Measurements from ENCODE around the gene COL23A1. TPM values are rescaled to one million over a fixed set of nuclear protein-coding genes. Genes with fewer than 3 reads are reported as not detected.
"Not testable (repeated sequence)": the region's sequence is repeated elsewhere in the genome, so short reads cannot be mapped to it uniquely, and the experiment has no call there.

COL23A1 gene
- total and polyA plus RNA-seq, 2 donors (not counting 1 experiment from before 2014, with no cell fraction given) = not detected

GRCh38 chr5:178230879-178231538, 359.2 kb downstream of the COL23A1 start:
- DNase-seq (ENCODE audit: low read depth in 2 of 2) = peak; percentile 47 to 48
- Histone ChIP-seq H3K79me2 (ENCODE audit: control insufficient read depth, insufficient read depth, low read length) (peaks cover 18% of the 10 kb centered on the region), H3K9ac (ENCODE audit: insufficient read depth, low read length) (no peak overlapping the region), H3K36me3 (ENCODE audit: control insufficient read depth, insufficient read depth, low read length) (peaks cover 19% of the 10 kb centered on the region), H3K4me1 (ENCODE audit: control insufficient read depth, extremely low read depth, insufficient read depth, low read length) (peaks cover 6% of the 10 kb centered on the region), H4K20me1 (ENCODE audit: control insufficient read depth, extremely low read depth, insufficient read depth, low read length) (no peaks in the 10 kb centered on the region), H3K9me3 (ENCODE audit: control insufficient read depth, insufficient read depth, low read depth, low read length) (no peaks in the 10 kb centered on the region), H3K27me3 (ENCODE audit: control insufficient read depth, insufficient read depth, low read length) (no peaks in the 10 kb centered on the region), H3K27ac (ENCODE audit: insufficient read depth, low read length) (peak overlapping the region; percentile 77), H3K4me3 (replicated peaks in 1 of 4; ENCODE audit: control extremely low read depth in 1 of 4, insufficient read depth in 1 of 4, low read depth in 3 of 4, low read length in 4 of 4) (peak overlapping the region; percentile 61 to 87 (median 70)), H3K4me2 (ENCODE audit: extremely low read depth, insufficient read depth, low read length) (peak overlapping the region; percentile 97), H2AFZ (ENCODE audit: low read length) (no peak overlapping the region)
- no peak for TF ChIP-seq EZH2 (IDR thresholded peaks at IDR 0.05; ENCODE audit: low read length, missing control alignments)
- TF ChIP-seq CTCF (conservative IDR thresholded peaks at IDR 0.05 in 1 of 2, IDR thresholded peaks at IDR 0.05 in 1 of 2; ENCODE audit: low read depth in 1 of 2, low read length in 2 of 2) = no peak

- DNase-seq (ENCODE audit: low read depth in 2 of 2) = no peak
- H4K20me1 ChIP-seq (ENCODE audit: control insufficient read depth, extremely low read depth, insufficient read depth, low read length) = no peaks in the 10 kb centered on the region
Observed at GRCh38 chr5:178229861-178230260, 360.3 kb downstream of the COL23A1 start.

GRCh38 chr5:178229111-178229510, 361.1 kb downstream of the COL23A1 start:
- not testable (repeated sequence) for H3K27me3 ChIP-seq (ENCODE audit: control insufficient read depth, insufficient read depth, low read length); H3K9ac ChIP-seq (ENCODE audit: insufficient read depth, low read length); H3K9me3 ChIP-seq (ENCODE audit: control insufficient read depth, insufficient read depth, low read depth, low read length); H3K27ac ChIP-seq (ENCODE audit: insufficient read depth, low read length); H3K4me3 ChIP-seq (replicated peaks in 1 of 4; ENCODE audit: control extremely low read depth in 1 of 4, insufficient read depth in 1 of 4, low read depth in 3 of 4, low read length in 4 of 4); DNase-seq (ENCODE audit: low read depth in 2 of 2); H2AFZ ChIP-seq (ENCODE audit: low read length); H4K20me1 ChIP-seq (ENCODE audit: control insufficient read depth, extremely low read depth, insufficient read depth, low read length); H3K4me2 ChIP-seq (ENCODE audit: extremely low read depth, insufficient read depth, low read length); H3K4me1 ChIP-seq (ENCODE audit: control insufficient read depth, extremely low read depth, insufficient read depth, low read length)
- peaks cover 18% of the 10 kb centered on the region for H3K79me2 ChIP-seq (ENCODE audit: control insufficient read depth, insufficient read depth, low read length)
- H3K36me3 ChIP-seq (ENCODE audit: control insufficient read depth, insufficient read depth, low read length) = peaks cover 23% of the 10 kb centered on the region

More at GRCh38 chr5:178229861-178230260, 360.3 kb downstream of the COL23A1 start:
- Histone ChIP-seq H3K36me3 (ENCODE audit: control insufficient read depth, insufficient read depth, low read length) (peaks cover 19% of the 10 kb centered on the region), H3K27me3 (ENCODE audit: control insufficient read depth, insufficient read depth, low read length) (no peaks in the 10 kb centered on the region), H3K27ac (ENCODE audit: insufficient read depth, low read length) (no peak overlapping the region), H3K4me3 (replicated peaks in 1 of 4; ENCODE audit: control extremely low read depth in 1 of 4, insufficient read depth in 1 of 4, low read depth in 3 of 4, low read length in 4 of 4) (no peak overlapping the region), H2AFZ (ENCODE audit: low read length) (no peak overlapping the region), H3K4me2 (ENCODE audit: extremely low read depth, insufficient read depth, low read length) (no peak overlapping the region), H3K79me2 (ENCODE audit: control insufficient read depth, insufficient read depth, low read length) (peaks cover 18% of the 10 kb centered on the region), H3K9ac (ENCODE audit: insufficient read depth, low read length) (no peak overlapping the region), H3K9me3 (ENCODE audit: control insufficient read depth, insufficient read depth, low read depth, low read length) (no peaks in the 10 kb centered on the region), H3K4me1 (ENCODE audit: control insufficient read depth, extremely low read depth, insufficient read depth, low read length) (peaks cover 6% of the 10 kb centered on the region)
- TF ChIP-seq EZH2 (IDR thresholded peaks at IDR 0.05; ENCODE audit: low read length, missing control alignments) = no peak
- no peak for TF ChIP-seq CTCF (conservative IDR thresholded peaks at IDR 0.05 in 1 of 2, IDR thresholded peaks at IDR 0.05 in 1 of 2; ENCODE audit: low read depth in 1 of 2, low read length in 2 of 2)

Data from fibroblast of lung (primary cell).